K562 (cell line): ENCODE measurements around the gene SLC22A23. TPM values are rescaled to one million over a fixed set of nuclear protein-coding genes. Genes with fewer than 3 reads are reported as not detected.

ENCODE experiments used
- ADNP ChIP-seq: fragments of 200-800 bp; sonication (Bioruptor generic); IDR thresholded peaks from 2 replicates; pipeline ENCODE4 v1.6.1; 2016; ENCODE audit warnings: missing genetic modification characterization, missing compliant biosample characterization
- ARID3B ChIP-seq: fragments of 250-450 bp; sonication (Bioruptor Pico); IDR thresholded peaks from 2 replicates; pipeline ENCODE4 v1.4.0; 2020; ENCODE audit warnings: borderline replicate concordance
- BDP1 ChIP-seq: IDR thresholded peaks from 3 replicates; pipeline ENCODE4 v1.6.1; 2011; ENCODE audit not compliant: insufficient read length, insufficient read depth
- CHD4 ChIP-seq: fragments of 200-600 bp; sonication (generic); IDR thresholded peaks from 3 replicates; pipeline ENCODE4 v1.6.1; 2012; ENCODE audit warnings: low read depth, mild to moderate bottlenecking, mixed read lengths, low read length, inconsistent platforms; ENCODE audit not compliant: insufficient read depth, insufficient replicate concordance, poor library complexity, severe bottlenecking
- E2F6 ChIP-seq, 2 experiments: IDR thresholded peaks; 2 replicates each; pipeline ENCODE4 v1.6.1; 2011; ENCODE audit warnings: borderline replicate concordance in 1 of 2, control low read depth in 1 of 2, low read depth in 1 of 2, low read length in 1 of 2, mild to moderate bottlenecking in 1 of 2, mixed read lengths in 1 of 2, moderate library complexity in 1 of 2; ENCODE audit not compliant: insufficient read depth in 1 of 2, insufficient read length in 1 of 2, poor library complexity in 1 of 2, severe bottlenecking in 1 of 2; ENCODE audit errors: extremely low read depth in 1 of 2
- GATAD2A ChIP-seq: fragments of 450-650 bp; IDR thresholded peaks from 2 replicates; pipeline ENCODE4 v1.6.1; 2017
- MCM2 ChIP-seq: fragments of 450-650 bp; IDR thresholded peaks from 2 replicates; pipeline ENCODE4 v1.6.1; 2017; ENCODE audit warnings: low read depth, mild to moderate bottlenecking
- MNT ChIP-seq, 2 experiments: fragments of 450-650 bp; conservative IDR thresholded peaks; 2 replicates each; pipeline ENCODE4 v1.6.1; 2017; ENCODE audit warnings: mild to moderate bottlenecking in 2 of 2, moderate library complexity in 2 of 2
- NCOA2 ChIP-seq, 2 experiments: fragments of 450-650 bp; IDR thresholded peaks; 2 replicates each; pipeline ENCODE4 v1.6.1; 2018; ENCODE audit warnings: mild to moderate bottlenecking in 2 of 2, moderate library complexity in 1 of 2; ENCODE audit not compliant: partially characterized antibody in 2 of 2
- NKRF ChIP-seq: fragments of 450-650 bp; IDR thresholded peaks from 2 replicates; pipeline ENCODE4 v1.6.1; 2016; ENCODE audit warnings: borderline replicate concordance
- SOX6 ChIP-seq: fragments of 450-650 bp; IDR thresholded peaks from 2 replicates; pipeline ENCODE4 v1.6.1; 2014; ENCODE audit warnings: mild to moderate bottlenecking
- TAF1 ChIP-seq: IDR thresholded peaks from 2 replicates; pipeline ENCODE4 v1.6.1; 2011; ENCODE audit warnings: mild to moderate bottlenecking, low read length, moderate library complexity; ENCODE audit not compliant: insufficient read depth, control insufficient read depth, severe bottlenecking; ENCODE audit errors: extremely low read depth
- ZBTB17 ChIP-seq: fragments of 450-650 bp; formaldehyde crosslinking; IDR thresholded peaks from 2 replicates; pipeline ENCODE4 v1.4.0; 2020; ENCODE audit warnings: mild to moderate bottlenecking
- ZNF79 ChIP-seq: fragments of 250-450 bp; sonication (Bioruptor Pico); IDR thresholded peaks from 2 replicates; pipeline ENCODE4 v1.4.0; 2020; ENCODE audit warnings: low read depth, mild to moderate bottlenecking, moderate library complexity
- polyA plus RNA-seq, 8 experiments: library from polyadenylated mRNA; depleted of rRNA in 4 of 8; stranded (reverse) in 5 of 8; unstranded in 3 of 8; fragments of >200 nt; fragmentation: Nextera tagmentation in 2 of 8; fragmentation: Illumina TruSeq in 1 of 8; extraction: Ambion mirVana in 2 of 8; extraction: Trizol in 1 of 8; gene quantifications; 2 replicates each; pipeline versions ENCODE4 v1.2.1 to v1.2.3, GENCODE V29; 2011 to 2014; ENCODE audit warnings: inconsistent platforms in 1 of 8, missing spikeins in 1 of 8
- total RNA-seq, 7 experiments: library from RNA; depleted of rRNA in 6 of 7; stranded (reverse); fragments of >200 nt in 6 of 7; fragmentation: Illumina TruSeq in 2 of 7; extraction: Trizol in 2 of 7; gene quantifications; 2 replicates each; pipeline versions ENCODE4 v1.2.1 to v1.2.3, GENCODE V29; 2011 to 2021; ENCODE audit warnings: low replicate concordance in 1 of 7
- TF ChIP-seq, protein P1 (sequence below): IDR thresholded peaks from 2 replicates; pipeline ENCODE4 v1.6.1; 2016; ENCODE audit warnings: missing genetic modification characterization, missing compliant biosample characterization

SLC22A23 gene
- total and polyA plus RNA-seq, 9 of the 15 experiments (the other 6 are each of a cell fraction or from before 2014, with no cell fraction given) = 0.30 to 8.7 (median 2.5) TPM

- TF ChIP-seq ARID3B (no peak), ZBTB17 (CRISPR knock-in tag) (0 out of 2 replicates have a peak, but pooled peaks have one; percentile 21), TAF1 (no peak), ADNP (tag) (no peak), SOX6 (no peak), MCM2 (no peak), BDP1 (no peak), GATAD2A (no peak; the same call in 1 of the 2 replicates), MNT (conservative IDR thresholded peaks at IDR 0.05) (no peak), E2F6 (IDR thresholded peaks at IDR 0.05; ENCODE audit: borderline replicate concordance in 1 of 2, extremely low read depth in 1 of 2, insufficient read depth in 1 of 2, insufficient read length in 1 of 2, low read depth in 1 of 2, low read length in 1 of 2, poor library complexity in 1 of 2, severe bottlenecking in 1 of 2) (no peak), CHD4 (no peak), NKRF (no peak), NCOA2 (IDR thresholded peaks at IDR 0.05; ENCODE audit: partially characterized antibody in 2 of 2) (no peak), ZNF79 (no peak)
- TF ChIP-seq, protein P1, sequence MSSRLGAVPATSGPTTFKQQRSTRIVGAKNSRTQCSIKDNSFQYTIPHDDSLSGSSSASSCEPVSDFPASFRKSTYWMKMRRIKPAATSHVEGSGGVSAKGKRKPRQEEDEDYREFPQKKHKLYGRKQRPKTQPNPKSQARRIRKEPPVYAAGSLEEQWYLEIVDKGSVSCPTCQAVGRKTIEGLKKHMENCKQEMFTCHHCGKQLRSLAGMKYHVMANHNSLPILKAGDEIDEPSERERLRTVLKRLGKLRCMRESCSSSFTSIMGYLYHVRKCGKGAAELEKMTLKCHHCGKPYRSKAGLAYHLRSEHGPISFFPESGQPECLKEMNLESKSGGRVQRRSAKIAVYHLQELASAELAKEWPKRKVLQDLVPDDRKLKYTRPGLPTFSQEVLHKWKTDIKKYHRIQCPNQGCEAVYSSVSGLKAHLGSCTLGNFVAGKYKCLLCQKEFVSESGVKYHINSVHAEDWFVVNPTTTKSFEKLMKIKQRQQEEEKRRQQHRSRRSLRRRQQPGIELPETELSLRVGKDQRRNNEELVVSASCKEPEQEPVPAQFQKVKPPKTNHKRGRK (tag) = no peak
These were observed 14.2 kb downstream of the SLC22A23 start (continued) for GRCh38 chr6:3442431-3443220.
